Epithelial cell of prostate (primary cell): ENCODE measurements around the gene POLR3F.
A peak's percentile ranks its signal among the peaks of the same experiment; 100 is the strongest.

Experiments used
- DNase-seq: peaks from one replicate; pipeline ENCODE4 v3.0.0-alpha.2; 2011; ENCODE audit warnings: low read depth, low spot score
- H3K27ac ChIP-seq: fragments of 450-650 bp; 2 replicates; pipeline ENCODE4 v1.5.1; 2017; ENCODE audit warnings: mild to moderate bottlenecking

Gene POLR3F, protein sequence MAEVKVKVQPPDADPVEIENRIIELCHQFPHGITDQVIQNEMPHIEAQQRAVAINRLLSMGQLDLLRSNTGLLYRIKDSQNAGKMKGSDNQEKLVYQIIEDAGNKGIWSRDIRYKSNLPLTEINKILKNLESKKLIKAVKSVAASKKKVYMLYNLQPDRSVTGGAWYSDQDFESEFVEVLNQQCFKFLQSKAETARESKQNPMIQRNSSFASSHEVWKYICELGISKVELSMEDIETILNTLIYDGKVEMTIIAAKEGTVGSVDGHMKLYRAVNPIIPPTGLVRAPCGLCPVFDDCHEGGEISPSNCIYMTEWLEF

DNA sequence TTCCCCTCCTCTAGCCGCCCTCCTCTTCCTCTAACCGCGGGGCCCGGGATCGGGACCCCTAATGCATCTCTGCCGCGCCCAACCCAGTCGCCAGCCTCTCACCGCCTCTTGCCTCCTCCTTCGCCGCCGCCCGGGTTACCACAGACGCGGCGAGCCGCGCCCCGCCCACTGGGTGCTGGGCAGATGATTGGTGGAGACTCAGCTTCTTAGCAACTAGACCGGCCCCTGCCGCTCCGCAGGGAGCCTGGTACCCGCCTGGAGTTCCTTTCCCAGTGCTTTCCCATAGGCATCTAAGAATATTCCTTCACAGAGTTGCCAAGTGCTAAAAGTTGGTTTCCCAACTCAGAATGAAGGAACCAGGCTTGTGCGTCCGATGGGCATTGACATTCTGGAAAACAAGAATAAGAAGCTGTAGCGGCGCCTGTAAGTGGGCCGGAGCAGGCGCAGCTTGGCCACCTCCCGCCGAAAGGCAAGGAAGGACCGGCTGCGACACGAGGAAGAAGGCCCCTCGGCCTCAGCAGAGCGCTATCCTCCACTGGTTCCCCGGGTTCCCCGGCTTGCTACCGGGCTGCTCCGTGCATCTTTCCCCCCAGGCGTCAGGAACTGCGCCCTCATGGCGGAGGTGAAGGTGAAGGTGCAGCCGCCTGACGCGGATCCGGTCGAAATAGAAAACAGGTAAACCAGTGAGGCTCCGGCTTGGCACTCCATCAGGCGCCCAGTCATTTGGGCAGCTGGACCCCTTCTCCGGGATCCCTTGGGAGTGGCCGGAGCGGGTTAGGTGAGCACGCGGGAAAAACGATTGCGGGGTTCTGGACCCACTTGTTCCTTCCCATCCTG is at the start of gene POLR3F, which contains the start of gene DZANK1:
Gene POLR3F (plus strand): TSS at position 497 of the 837 bp plus-strand sequence. CDS start 117 bp downstream, at position 614.
Gene DZANK1 (minus strand): TSS at position 137 of the 837 bp plus-strand sequence. CDS start 1,672 bp downstream, outside the sequence.
- peak within 1 kb of the TSS; percentile 83 for H3K27ac ChIP-seq
- DNase-seq: peak; percentile 81

DNA sequence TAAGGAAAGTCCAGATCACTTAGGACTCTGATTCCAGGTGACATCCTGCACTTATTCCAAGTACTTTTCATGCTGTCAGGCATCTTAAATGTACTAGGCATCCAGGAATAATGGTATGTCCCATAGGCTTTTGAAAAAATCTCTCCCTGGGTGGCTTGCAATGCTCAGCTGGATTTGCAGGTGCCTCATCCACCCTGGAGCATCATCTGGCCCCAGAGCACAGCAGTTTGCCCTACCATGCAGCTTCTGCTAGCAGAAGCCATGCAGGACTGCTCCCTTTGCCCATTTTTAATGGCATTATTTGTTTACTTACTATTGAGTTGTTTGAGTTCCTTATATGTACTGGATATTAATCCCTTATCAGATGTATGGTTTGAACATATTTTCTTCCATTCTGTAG is 45.6 kb upstream of the POLR3F start:
- no peak for DNase-seq
- H3K27ac ChIP-seq: no peak overlapping the region

DNA sequence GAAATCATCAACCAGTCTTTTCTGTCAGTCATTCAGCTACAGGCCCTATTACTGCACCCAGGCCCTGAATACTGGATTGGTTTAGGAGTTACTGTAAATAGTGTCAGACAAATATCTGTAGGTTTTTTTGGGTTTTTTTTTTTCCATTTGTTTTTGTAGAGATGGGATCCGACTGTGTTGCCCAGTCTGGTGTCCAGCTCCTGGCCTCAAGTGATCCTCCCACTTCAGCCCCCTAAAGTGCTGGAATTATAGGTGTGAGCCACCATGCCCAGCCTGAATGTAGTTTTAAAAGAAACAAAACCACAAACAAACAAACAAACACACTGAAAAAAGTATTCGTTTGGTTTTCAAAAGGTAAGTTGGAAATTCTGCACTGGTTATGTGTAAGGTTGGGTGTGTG is 40.0 kb upstream of the POLR3F start:
- no peak for DNase-seq
- no peak overlapping the region for H3K27ac ChIP-seq

DNA sequence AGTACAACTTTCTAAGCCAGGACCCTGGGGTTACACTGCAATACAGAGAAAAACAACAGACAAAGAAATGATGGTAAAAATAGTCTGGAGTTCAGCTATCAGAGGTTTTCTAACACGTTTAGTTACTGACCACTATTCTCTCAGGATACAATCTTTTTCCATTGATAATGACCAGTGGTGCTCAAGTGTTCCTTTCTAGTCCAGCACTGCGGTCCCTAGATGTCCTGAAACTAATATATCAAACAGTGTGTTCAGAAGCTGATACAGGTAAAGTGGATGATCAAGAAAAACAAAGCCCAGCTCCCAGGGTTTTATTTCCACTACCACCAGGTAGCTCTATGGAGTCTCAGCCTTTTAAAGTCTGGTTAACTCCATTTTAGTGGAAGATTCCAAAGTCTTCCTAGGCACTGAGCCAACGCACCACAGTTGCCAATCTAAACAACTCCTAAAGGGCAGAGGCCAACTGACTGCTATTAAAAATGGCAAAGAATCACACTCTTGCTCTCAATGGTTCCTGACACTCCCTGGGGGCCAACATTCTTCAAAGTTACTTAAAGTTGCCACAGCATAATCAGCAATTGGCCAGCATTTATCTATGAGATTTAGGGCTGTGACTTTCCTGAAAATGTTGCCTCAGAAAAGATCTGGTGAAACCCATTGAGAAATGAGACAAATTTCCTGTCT is 38.6 kb upstream of the POLR3F start:
- no peak overlapping the region for H3K27ac ChIP-seq
- no peak for DNase-seq

DNA sequence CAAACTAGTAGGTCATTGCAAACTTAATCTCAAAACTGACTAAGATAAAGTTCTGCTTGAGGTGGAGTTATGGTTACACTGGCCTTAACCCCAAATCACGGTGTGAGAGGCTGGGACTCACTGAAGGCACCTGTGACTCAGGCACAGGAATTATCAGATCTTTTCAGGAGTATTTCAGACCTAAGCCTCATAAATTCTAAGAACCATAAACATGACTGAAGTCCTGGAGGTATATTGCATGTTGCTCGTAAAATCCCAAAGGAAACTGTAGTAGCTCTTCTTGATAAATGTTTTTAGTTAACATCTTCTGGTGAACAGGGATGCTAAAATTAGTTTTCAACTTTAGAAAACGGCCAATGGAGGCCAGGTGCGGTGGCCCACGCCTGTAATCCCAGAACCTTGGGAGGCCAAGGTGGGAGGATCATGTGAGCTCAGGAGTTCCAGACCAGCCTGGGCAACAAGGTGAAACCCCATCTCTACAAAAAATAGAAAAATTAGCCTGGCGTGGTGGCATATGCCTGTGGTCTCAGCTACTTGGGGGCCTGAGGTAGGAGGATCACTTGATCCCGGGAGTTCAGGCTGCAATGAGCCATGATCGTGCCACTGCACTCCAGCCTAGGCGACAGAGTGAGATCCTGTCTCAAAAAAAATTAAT is 36.9 kb upstream of the POLR3F start:
- no peak overlapping the region for H3K27ac ChIP-seq
- no peak for DNase-seq

DNA sequence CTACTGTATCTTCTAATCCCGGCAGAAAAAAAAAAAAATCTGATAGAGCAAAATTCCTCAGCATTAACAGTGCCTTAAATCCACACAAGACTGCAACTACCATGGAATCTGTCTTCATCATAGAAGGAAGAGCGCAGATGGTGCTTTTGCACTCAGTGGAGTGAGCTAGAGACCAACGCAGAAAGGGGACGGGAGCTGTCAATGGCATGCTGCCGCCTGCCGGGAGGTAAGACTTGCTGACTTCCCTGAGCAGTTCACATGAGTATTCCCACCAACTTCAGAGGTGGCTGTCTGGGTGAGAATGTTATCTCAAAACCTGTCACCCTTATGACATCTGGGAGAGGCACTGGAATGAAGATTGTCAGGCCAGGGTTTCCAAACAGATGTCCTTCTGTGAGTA is 36.0 kb upstream of the POLR3F start:
- DNase-seq: no peak
- H3K27ac ChIP-seq: no peak overlapping the region

DNA sequence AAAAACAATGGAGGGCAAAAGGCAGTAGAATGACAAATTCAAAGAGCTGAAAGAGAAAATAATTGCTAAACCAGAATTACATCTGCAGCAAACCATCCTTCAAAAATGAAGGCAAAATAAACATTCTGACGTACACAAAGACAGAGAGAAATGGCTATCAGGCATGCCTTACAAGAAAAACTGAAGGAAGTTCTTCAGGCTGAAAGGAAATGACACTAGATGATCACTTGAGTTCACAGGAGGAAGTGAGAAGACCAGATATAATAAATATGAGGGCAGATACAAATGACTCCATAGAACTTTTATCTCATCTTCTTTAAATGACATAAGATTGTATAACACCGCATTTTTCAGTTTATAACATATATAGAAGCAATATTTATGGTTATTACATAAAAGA is 30.3 kb upstream of the POLR3F start:
- no peak for DNase-seq
- no peak overlapping the region for H3K27ac ChIP-seq

DNA sequence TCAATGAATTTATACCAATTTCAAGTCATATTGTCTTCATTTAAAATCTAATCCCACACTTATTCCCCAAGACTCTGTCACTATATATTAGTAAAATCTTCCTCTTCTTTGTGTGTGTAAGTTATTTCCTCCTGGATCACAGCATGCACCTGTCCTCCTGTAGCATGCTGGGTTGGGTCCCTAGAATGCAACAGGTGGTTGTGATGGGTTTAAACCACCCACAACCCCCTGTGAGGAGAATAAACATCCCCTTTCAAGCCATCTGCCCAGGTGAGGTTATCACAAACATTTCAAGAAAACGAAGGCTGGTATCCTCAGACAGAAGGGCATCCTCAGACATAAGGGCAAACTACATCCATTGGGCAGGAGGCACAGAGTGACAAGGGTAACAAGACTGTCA is 26.8 kb upstream of the POLR3F start:
- H3K27ac ChIP-seq: no peak overlapping the region
- no peak for DNase-seq

DNA sequence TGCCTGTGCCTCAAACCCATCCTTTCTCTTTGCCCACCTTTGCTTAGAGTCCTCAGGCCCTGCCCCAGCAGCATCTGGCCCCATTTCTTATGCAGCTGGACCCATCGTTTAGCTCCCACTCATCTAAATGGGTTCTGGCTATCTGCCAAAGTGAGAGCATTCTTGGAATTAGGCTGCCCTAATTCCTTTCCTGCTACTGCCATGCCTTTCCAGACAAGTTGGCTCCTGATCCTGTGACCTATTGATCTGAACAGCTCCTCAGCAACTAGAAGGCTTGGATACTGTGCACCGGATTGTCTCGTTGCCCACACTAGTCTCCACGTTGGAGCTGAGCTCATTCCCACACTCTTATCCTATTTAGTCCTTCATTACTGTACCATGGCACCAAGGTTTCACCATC is 23.3 kb upstream of the POLR3F start:
- no peak overlapping the region for H3K27ac ChIP-seq
- no peak for DNase-seq

DNA sequence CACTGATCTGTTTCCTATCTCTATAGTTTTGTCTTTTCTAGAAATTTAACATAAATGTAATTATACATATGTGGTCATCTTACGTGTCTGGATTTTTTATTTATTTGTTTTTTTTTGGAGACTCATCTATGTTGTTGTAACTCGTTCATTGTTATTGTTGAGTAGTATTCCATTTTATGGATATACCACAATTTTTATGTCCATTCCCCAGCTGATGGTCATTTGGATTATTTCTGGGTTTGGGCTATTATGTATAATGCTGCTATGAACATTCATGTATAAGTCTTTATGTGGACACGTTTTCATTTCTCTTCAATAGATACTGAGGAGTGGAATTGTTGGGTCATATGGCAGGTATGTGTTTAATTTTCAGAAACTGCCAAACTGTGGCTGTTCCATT is 10.6 kb upstream of the POLR3F start:
- no peak for DNase-seq
- no peak overlapping the region for H3K27ac ChIP-seq

DNA sequence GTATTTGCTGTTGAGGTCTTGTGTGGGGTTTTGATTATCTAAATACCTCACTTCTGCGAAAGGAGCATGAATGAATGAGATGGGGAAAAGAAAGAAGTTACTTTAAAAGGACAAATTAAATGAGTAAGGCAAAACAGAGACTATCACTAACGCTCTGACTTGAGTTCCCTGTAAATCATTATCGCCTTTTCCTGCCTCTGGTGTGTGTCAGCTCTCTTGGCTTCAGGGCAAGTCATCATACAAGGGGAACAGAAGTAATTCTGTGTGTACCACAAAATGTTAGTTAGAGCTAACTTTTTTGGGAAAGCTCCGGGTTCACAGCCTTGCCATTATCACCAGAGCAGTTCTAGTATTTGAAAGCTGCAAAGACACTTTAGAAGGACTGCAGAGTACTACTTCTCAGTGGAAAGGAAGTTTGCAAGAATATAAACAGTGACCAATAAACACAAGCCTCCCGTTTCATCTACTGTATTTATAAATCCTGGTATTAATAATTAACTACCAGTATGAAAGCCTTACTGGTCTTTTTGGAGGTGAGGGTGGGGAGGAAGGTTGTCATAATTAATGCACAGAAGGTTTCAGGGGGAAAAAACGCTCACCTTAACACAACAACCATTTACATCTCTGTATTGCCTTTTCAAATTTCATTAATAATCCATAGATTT is 1.5 kb upstream of the POLR3F start:
- H3K27ac ChIP-seq: no peak overlapping the region
- no peak for DNase-seq

DNA sequence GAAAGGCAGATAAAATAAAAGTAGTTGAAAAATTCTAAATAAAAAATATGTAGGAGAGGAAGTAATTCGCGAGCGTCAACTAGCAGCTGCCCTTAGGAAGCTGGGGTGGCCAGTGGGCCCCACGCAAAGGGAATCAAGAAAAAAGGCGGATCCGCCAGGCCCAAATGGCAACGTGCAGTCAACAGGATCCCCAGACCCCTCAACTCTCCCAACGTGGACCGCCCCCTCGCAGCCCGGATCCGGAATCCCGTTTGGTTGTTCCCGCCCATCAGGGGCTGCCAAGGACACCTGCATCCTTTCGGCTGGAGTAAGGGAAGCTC is 656 bp upstream of the POLR3F start:
- no peak for DNase-seq
- peak overlapping the region; percentile 83 for H3K27ac ChIP-seq

DNA sequence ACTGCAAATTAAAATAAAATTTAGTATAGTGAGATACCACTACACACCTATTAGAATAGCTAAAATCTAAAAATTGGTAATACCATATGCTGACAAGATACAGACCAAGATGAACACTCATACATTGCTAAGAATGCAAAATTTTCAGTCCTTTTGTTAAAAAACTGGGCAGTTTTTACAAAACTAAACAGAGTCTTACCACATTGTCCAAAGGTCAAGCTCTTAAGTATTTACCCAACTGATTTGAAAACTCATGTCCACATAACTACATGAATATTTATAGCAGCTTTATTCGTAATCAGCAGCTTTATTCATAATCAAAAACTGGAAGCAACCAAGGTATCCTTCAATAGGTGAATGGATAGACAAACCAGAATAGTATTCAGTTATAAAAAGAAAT is 10.0 kb downstream of the POLR3F start:
- H3K27ac ChIP-seq: no peak overlapping the region
- no peak for DNase-seq

DNA sequence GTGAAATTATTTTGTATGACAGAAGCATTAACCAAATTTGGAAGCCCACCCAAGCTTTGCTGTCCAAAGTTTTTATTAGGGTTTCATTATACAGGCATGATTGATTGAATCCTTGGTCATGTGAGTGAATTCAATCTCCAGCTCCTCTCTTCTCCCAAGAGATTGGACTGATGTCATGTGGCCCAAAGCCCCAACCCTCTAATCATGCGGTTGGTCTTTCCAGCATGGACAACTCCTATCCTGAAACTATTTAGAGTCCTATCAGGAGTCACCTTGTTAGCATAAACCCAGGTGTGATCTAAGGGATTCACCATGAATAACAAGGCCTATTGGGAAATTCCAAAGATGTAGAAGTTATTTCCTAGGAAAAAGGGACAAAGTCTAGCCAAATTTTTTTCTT is 10.6 kb downstream of the POLR3F start:
- H3K27ac ChIP-seq: no peak overlapping the region
- no peak for DNase-seq

DNA sequence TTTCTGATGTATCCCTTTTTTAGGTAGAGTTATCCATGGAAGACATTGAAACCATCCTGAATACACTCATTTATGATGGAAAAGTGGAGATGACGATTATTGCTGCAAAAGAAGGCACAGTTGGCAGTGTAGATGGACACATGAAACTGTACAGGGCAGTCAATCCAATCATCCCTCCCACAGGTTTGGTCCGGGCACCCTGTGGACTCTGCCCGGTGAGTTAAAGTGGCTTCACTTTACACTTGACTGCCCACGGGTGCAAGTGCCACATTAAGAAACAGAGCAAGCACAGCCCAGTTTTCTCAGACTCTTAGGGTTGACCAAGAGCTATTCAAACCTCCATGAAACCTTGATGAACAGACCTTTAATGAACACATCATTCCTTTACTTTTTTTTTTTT is 14.4 kb downstream of the POLR3F start:
- H3K27ac ChIP-seq: no peak overlapping the region
- no peak for DNase-seq

DNA sequence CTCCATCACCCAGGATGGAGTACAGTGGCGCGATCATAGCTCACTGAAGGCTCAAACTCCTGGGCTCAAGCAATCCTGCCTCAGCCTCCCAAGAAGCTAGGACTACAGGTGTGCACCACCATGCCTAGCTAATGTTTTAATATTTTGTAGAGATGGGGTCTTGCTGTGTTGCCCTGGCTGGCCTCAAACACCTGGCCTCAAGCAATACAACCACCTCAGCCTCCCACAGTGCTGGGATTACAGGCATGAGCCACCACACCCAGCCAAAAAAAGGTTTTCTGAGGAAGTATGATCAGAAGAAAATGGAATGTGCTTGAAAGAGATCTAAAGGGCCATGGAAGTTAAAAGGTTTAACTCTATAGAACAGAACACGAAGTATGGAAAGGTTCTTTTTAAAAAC is 21.1 kb downstream of the POLR3F start:
- no peak overlapping the region for H3K27ac ChIP-seq
- no peak for DNase-seq

DNA sequence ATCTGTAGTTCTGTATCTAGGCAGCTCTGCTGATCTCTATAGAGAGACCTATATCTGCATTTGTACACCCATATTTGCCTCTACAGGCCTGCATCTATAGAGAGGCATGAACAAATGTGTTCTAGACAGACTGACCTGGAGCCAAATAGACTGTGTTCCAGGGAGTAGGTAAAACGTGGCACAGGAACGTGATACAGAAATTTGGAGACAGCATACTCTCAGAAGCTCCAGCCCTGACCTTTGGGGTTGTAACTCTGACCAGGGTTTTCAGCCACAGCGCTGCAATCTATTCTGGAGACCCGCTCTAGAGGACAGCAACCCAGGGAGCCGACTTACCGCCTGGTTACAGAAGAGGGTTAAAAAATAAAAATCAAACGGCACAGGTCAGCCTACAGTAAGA is 28.9 kb downstream of the POLR3F start:
- no peak for DNase-seq
- no peak overlapping the region for H3K27ac ChIP-seq

DNA sequence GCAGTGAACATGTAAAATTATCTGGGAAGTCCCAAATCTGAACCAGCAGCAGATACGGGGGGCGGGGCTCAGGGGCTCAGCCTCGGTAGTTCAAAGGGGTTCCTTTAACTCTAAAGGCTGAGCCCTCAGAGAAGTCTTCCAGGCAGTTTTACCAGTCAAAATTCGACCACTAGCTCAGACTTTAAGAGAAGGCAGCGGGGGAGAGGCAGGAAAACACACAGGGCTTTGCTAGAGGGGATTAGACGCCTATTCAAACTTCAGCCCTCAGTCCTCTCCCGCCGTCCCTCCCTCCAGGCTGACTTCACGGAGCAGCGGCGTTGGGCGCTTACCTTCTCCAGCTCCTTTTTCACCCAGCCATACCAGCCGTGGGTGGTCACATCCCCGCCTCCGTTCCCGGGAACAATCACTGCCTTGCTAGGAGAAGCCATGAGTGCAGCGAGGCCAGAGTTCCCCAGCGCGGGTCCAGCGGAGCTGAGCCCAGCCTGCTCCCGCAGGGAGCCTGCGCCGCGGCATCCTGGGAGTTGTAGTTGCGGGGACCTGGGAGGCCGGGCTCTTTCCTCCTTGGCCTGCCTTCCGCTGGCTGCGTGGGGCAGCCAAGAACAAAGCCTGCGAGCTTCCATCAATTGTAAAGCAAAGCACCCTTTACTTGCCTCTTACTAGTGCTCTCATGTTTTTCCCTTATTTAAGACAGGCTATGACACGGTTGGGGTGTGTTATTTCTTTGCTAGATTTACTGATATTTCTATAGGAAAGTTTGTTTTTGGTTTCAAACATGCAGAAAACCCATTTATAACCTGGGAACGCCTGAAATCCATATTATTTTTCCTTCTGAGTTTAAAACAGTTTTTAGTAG is 29.8 kb downstream of the POLR3F start, which contains the start of gene RBBP9:
Gene RBBP9 (minus strand): TSS at position 486 of the 853 bp plus-strand sequence. CDS start 58 bp downstream, at position 428.
- H3K27ac ChIP-seq: no peak within 1 kb of the TSS
- no peak for DNase-seq

DNA sequence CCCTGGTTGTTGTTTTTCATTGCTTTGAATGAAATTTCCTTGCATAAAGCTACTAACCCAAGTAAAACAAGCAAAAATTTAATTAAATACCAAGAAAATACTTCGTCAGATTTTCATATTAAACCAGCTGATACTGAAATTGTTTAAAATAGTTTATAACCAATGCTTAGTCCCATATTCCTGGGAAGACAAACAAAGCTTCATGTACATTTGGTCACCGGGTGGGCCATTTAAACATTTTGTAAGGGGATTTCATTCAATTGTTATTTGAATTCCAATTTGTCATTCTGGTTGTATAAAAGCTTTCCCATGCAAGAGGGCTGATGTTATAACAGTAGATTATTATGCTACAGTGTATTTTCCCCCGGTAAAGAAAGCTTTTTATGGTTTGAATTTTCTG is 30.4 kb downstream of the POLR3F start:
- no peak for DNase-seq
- H3K27ac ChIP-seq: no peak overlapping the region
